Nephron (organoid): ENCODE results near the gene RASD2.

Experiments
- H3K27ac Mint-ChIP-seq, 3 experiments: 2 replicates each; pipeline ENCODE4 v1.8.0; 2020; ENCODE audit warnings: mixed read lengths in 3 of 3, mild to moderate bottlenecking in 2 of 3, moderate library complexity in 1 of 3
- H3K27me3 Mint-ChIP-seq: 2 replicates; pipeline ENCODE4 v1.8.0; 2021; ENCODE audit warnings: low read depth, mild to moderate bottlenecking, moderate library complexity, mixed read lengths
- H3K36me3 Mint-ChIP-seq: 2 replicates; pipeline ENCODE4 v1.8.0; 2020; ENCODE audit warnings: low read depth, mixed read lengths
- H3K4me1 Mint-ChIP-seq: 2 replicates; pipeline ENCODE4 v1.8.0; 2020; ENCODE audit warnings: mixed read lengths
- H3K4me3 Mint-ChIP-seq, 3 experiments: 2 replicates each; pipeline ENCODE4 v1.8.0; 2020; ENCODE audit warnings: mild to moderate bottlenecking in 3 of 3, mixed read lengths in 3 of 3, moderate library complexity in 2 of 3
- H3K9me3 Mint-ChIP-seq: 2 replicates; pipeline ENCODE4 v1.8.0; 2020; ENCODE audit warnings: mixed read lengths
- TF ChIP-seq, protein P1 (sequence below), 3 experiments: fragments of 200-600 bp; sonication (generic); IDR thresholded peaks; one replicate each; pipeline ENCODE4 v1.5.0; 2021; ENCODE audit warnings: antibody characterized with exemption in 3 of 3; ENCODE audit not compliant: unreplicated experiment in 3 of 3

RASD2 gene

DNA sequence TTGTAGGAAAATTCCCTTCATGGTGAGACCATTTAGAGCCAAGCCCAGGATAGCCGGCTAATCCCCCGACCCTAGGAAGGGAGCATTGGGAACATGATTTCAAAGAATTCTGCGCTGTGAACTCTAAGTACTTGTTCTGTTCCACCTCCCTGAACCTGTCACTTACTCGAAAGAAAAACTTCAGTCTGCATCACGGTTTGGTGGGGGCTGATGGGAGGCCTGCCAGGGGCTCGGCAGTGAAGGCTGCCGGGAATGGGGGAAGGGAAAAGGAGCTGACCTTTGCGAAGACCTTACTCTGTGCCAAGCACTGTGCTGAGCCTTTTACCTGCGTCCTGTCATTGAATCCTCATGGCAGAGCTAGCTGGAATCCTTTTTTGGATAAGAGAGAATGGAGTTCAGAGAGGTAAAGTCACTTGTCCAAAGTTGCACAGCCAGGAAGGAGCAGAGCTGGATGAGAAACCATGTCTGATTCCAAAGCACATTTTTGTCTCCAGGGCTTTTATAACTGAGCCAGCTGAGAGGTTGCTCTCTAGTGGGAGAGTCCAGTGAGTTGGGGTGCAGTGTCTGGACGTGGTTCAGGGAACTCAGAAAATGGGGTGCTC lies 15.4 kb downstream of the RASD2 start:
- Mint-ChIP-seq H3K4me3 (no peak overlapping the region), H3K9me3 (peaks cover 6% of the 10 kb centered on the region), H3K4me1 (peaks cover 17% of the 10 kb centered on the region), H3K36me3 (no peaks in the 10 kb centered on the region), H3K27ac (peak overlapping the region in 2 of 3 experiments; percentile 33 to 50), H3K27me3 (peaks cover 39% of the 10 kb centered on the region)
- TF ChIP-seq, protein P1, sequence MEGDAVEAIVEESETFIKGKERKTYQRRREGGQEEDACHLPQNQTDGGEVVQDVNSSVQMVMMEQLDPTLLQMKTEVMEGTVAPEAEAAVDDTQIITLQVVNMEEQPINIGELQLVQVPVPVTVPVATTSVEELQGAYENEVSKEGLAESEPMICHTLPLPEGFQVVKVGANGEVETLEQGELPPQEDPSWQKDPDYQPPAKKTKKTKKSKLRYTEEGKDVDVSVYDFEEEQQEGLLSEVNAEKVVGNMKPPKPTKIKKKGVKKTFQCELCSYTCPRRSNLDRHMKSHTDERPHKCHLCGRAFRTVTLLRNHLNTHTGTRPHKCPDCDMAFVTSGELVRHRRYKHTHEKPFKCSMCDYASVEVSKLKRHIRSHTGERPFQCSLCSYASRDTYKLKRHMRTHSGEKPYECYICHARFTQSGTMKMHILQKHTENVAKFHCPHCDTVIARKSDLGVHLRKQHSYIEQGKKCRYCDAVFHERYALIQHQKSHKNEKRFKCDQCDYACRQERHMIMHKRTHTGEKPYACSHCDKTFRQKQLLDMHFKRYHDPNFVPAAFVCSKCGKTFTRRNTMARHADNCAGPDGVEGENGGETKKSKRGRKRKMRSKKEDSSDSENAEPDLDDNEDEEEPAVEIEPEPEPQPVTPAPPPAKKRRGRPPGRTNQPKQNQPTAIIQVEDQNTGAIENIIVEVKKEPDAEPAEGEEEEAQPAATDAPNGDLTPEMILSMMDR (IDR thresholded peaks at IDR 0.05; ENCODE audit: unreplicated experiment in 3 of 3), result no peak

DNA sequence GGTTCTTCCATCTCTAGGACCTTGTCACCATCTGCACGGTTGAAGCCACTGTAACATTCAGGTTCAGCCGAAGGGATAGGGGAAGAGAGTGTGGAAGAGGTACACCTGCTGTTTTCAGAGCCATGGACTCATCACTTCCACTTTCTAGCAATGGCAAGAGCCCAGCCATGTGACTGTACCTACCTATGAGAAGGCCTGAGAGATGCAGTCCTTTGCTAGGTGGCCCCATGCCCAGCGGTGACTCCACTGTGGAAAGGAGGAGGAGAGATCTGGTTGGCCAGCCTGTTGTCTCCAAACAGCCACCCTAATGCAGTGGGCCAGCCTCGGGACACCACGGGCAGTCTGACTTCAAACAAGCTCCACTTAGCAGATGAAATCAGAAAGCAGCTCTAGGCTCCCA lies 16.0 kb downstream of the RASD2 start:
- TF ChIP-seq, protein P1 (IDR thresholded peaks at IDR 0.05; ENCODE audit: unreplicated experiment in 3 of 3), result no peak
- no peak overlapping the region for H3K4me3 Mint-ChIP-seq
- H3K36me3 Mint-ChIP-seq, result no peaks in the 10 kb centered on the region
- peaks cover 6% of the 10 kb centered on the region for H3K9me3 Mint-ChIP-seq
- no peak overlapping the region for H3K27ac Mint-ChIP-seq
- peaks cover 43% of the 10 kb centered on the region for H3K27me3 Mint-ChIP-seq
- H3K4me1 Mint-ChIP-seq, result peaks cover 17% of the 10 kb centered on the region

DNA sequence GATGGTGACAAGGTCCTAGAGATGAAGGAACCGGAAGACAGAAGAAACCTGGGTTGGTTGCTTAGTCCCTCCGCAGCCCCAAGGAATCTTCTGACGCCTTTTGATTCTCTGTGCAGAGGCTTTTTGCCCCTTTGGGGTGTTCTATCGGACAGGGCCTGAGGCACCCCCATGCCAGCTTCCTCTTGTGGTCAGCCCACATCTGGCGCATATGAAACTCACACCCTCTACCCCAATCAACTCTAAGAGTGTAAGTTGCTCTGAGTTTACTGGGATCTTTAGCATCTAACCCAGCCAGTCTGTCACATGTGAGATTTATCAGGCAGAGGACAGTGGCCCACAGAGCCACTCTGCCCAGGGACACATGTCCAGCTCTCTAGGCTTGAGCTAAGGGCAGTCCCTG lies 17.4 kb downstream of the RASD2 start:
- Mint-ChIP-seq H3K27me3 (peaks cover 44% of the 10 kb centered on the region), H3K27ac (peak overlapping the region in 1 of 3 experiments; percentile 6), H3K4me1 (peaks cover 8% of the 10 kb centered on the region), H3K36me3 (no peaks in the 10 kb centered on the region), H3K4me3 (no peak overlapping the region), H3K9me3 (peaks cover 6% of the 10 kb centered on the region)
- TF ChIP-seq, protein P1 (IDR thresholded peaks at IDR 0.05; ENCODE audit: unreplicated experiment in 3 of 3), result no peak

DNA sequence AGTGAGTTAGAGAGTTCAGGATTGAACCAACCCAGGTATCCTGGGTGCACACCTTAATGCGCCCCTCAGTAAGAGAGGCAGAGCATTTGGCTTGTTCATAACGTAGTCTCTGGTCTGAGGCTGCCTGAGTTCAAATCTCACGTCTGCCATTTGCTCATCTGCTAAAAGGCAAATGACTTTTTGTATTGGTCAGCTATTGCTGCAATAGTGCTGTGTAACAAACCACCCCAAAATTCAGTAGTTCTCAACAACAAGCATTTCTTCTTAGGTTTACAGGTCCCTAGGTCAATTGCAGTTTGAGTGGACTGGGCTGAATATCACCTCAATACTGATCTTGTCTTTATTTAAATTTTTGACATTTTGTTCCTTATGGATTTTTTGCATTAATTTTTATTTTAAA lies 18.1 kb downstream of the RASD2 start:
- H3K27me3 Mint-ChIP-seq, result peaks cover 44% of the 10 kb centered on the region
- H3K9me3 Mint-ChIP-seq, result peaks cover 6% of the 10 kb centered on the region
- H3K4me3 Mint-ChIP-seq, result no peak overlapping the region
- TF ChIP-seq, protein P1 (IDR thresholded peaks at IDR 0.05; ENCODE audit: unreplicated experiment in 3 of 3), result no peak
- H3K36me3 Mint-ChIP-seq, result no peaks in the 10 kb centered on the region
- peaks cover 8% of the 10 kb centered on the region for H3K4me1 Mint-ChIP-seq
- H3K27ac Mint-ChIP-seq, result no peak overlapping the region

DNA sequence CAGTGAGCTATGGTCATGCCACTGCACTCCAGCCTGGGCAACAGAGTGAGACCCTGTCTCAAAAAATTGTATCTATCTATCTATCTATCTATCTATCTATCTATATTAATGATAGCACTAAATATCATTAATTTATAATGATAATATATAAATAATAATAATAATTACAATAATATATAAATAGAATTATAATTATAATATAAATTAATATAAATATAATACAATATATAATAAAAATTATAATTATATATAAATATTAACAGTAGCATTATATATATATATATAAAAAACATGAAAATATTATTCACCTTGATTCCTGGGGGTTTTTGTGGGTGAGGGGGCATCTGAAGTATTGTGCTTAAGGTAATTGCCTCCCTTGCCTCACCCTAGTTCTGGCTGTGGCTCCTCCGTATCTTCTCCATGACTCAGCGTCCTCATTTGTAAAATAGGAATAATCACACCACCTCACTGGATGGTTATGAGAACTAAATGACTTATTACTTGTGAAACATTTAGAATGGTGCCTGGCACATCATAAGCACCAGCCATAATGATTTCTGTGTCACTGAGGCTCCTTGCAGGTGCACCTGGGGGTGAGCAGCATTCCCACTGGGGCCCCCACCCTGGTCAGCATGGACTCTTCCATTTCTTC lies 18.8 kb downstream of the RASD2 start:
- Mint-ChIP-seq H3K36me3 (no peaks in the 10 kb centered on the region), H3K27me3 (peaks cover 47% of the 10 kb centered on the region), H3K4me1 (peaks cover 11% of the 10 kb centered on the region), H3K4me3 (no peak overlapping the region), H3K27ac (no peak overlapping the region), H3K9me3 (peaks cover 6% of the 10 kb centered on the region)
- TF ChIP-seq, protein P1 (IDR thresholded peaks at IDR 0.05; ENCODE audit: unreplicated experiment in 3 of 3), result no peak

DNA sequence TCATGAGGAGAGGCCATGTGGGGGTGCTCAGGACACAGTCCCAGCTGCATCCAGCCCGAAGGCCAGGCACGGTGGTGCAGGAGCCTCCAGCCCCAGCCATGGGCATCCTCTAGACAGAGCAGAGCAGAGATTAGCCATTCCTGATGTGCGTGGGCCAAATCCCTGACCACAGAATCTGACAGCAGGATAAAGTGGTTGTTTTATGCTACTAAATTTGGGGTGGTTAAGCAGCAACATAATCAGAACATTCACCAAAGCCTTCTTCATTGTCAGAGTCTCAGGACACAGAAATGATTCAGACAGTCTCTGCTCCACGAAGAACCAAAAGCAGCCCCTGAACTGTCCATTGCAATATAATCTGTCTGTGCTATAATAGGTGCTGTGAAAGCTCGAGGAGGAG lies 19.7 kb downstream of the RASD2 start:
- H3K9me3 Mint-ChIP-seq, result peaks cover 6% of the 10 kb centered on the region
- TF ChIP-seq, protein P1 (IDR thresholded peaks at IDR 0.05; ENCODE audit: unreplicated experiment in 3 of 3), result no peak
- H3K27ac Mint-ChIP-seq, result no peak overlapping the region
- peaks cover 51% of the 10 kb centered on the region for H3K27me3 Mint-ChIP-seq
- peaks cover 15% of the 10 kb centered on the region for H3K4me1 Mint-ChIP-seq
- no peak overlapping the region for H3K4me3 Mint-ChIP-seq
- no peaks in the 10 kb centered on the region for H3K36me3 Mint-ChIP-seq
